Endothelial cell of umbilical vein (primary cell): Measurements from ENCODE around the gene MLLT6. TPM values are rescaled to one million over a fixed set of nuclear protein-coding genes. Genes with fewer than 3 reads are reported as not detected.

ENCODE experiments used
- Bru-seq: library from RNA; stranded (reverse); fragments of 400-500 nt; gene quantifications from one replicate; lab custom pipeline; 2021; lab: Mats Ljungman, UMichigan
- BruChase-seq, 2 experiments: library from RNA; stranded (reverse); fragments of 400-500 nt; gene quantifications; one replicate each; lab custom pipeline; 2021; lab: Mats Ljungman, UMichigan
- BruUV-seq: library from RNA; stranded (reverse); fragments of 400-500 nt; replicated peaks from 2 replicates; lab custom pipeline; 2021; lab: Mats Ljungman, UMichigan
- CTCF ChIA-PET: fragments of 300-600, 350-600 bp; sonication (Branson Sonifier 250); formaldehyde crosslinking; loops from one replicate; lab custom pipeline; 2021; ENCODE audit warnings: antibody characterized with exemption, inconsistent platforms; lab: Charles Lee
- POLR2A ChIA-PET: fragments of 300-600, 350-600 bp; sonication (Branson Sonifier 250); formaldehyde crosslinking; loops from one replicate; lab custom pipeline; 2021; ENCODE audit warnings: antibody characterized with exemption, inconsistent platforms; lab: Charles Lee
- DNase-seq: peaks from one replicate; pipeline ENCODE4 v3.0.0-alpha.2; 2011; ENCODE audit warnings: low read depth, low spot score
- FAIRE-seq: peaks from 2 replicates; lab custom pipeline; 2011; peaks lifted over from hg19 to GRCh38; lab: Jason Lieb, UNC
- H2AFZ ChIP-seq: 2 replicates; pipeline ENCODE4 v1.6.0; 2012; ENCODE audit warnings: low read depth, low read length, control low read depth, inconsistent platforms
- H3K27ac ChIP-seq: 2 replicates; pipeline ENCODE4 v1.5.1; 2011; ENCODE audit warnings: low read depth, mild to moderate bottlenecking, control low read depth, low read length, moderate library complexity; ENCODE audit not compliant: insufficient read depth
- H3K27me3 ChIP-seq, 2 experiments: 2 replicates each; pipeline versions ENCODE4 v1.6.0 to v1.6.1; 2011; ENCODE audit warnings: low read length in 2 of 2, mixed read lengths in 1 of 2; ENCODE audit not compliant: control insufficient read depth in 2 of 2, insufficient read depth in 2 of 2
- H3K36me3 ChIP-seq, 2 experiments: 2 replicates in 1 of 2; 3 replicates in 1 of 2; pipeline ENCODE4 v1.5.1; 2011; ENCODE audit warnings: low read length in 2 of 2, mild to moderate bottlenecking in 1 of 2, moderate library complexity in 1 of 2; ENCODE audit not compliant: control insufficient read depth in 2 of 2, insufficient read depth in 2 of 2; ENCODE audit errors: extremely low read depth in 1 of 2
- H3K4me1 ChIP-seq: 3 replicates; pipeline ENCODE4 v1.5.1; 2011; ENCODE audit warnings: mild to moderate bottlenecking, low read length; ENCODE audit not compliant: control insufficient read depth, insufficient read depth; ENCODE audit errors: extremely low read depth
- H3K4me2 ChIP-seq: 2 replicates; pipeline ENCODE4 v1.6.1; 2011; ENCODE audit warnings: low read length, control low read depth, mixed read lengths; ENCODE audit not compliant: insufficient read depth
- H3K4me3 ChIP-seq, 3 experiments: fragments of 200-600 bp in 1 of 3; sonication (generic), shearing (Covaris generic) in 1 of 3; replicated peaks in 1 of 3; 2 replicates each; pipeline ENCODE4 v1.5.1; 2011 to 2016; ENCODE audit warnings: control low read depth in 3 of 3, low read length in 3 of 3, mild to moderate bottlenecking in 2 of 3, inconsistent platforms in 1 of 3, low read depth in 1 of 3, moderate library complexity in 1 of 3; ENCODE audit not compliant: insufficient read depth in 1 of 3
- H3K79me2 ChIP-seq: 2 replicates; pipeline ENCODE4 v1.6.0; 2012; ENCODE audit warnings: low read length, inconsistent platforms; ENCODE audit not compliant: control insufficient read depth, insufficient read depth
- H3K9ac ChIP-seq: replicated peaks from 2 replicates; pipeline ENCODE3; 2011; ENCODE audit warnings: low read length, control low read depth; ENCODE audit not compliant: insufficient read depth; ENCODE audit errors: extremely low read depth
- H3K9me1 ChIP-seq: replicated peaks from 3 replicates; pipeline ENCODE4 v1.6.0; 2011; ENCODE audit warnings: mild to moderate bottlenecking, low read length; ENCODE audit not compliant: control insufficient read depth, insufficient read depth; ENCODE audit errors: extremely low read depth
- H3K9me3 ChIP-seq: replicated peaks from 2 replicates; pipeline ENCODE4 v1.5.1; 2012; ENCODE audit warnings: low read length, inconsistent platforms; ENCODE audit not compliant: control insufficient read depth, insufficient read depth
- H4K20me1 ChIP-seq: replicated peaks from 2 replicates; pipeline ENCODE3; 2011; ENCODE audit warnings: mild to moderate bottlenecking, low read length; ENCODE audit not compliant: control insufficient read depth, insufficient read depth; ENCODE audit errors: extremely low read depth
- CTCF ChIP-seq, 2 donors: IDR thresholded peaks; 1 replicate in 1 of 2; 2 replicates in 1 of 2; pipeline ENCODE4 v1.5.1; 2011; ENCODE audit warnings: low read length in 2 of 2, mild to moderate bottlenecking in 2 of 2, moderate library complexity in 2 of 2, control low read depth in 1 of 2, inconsistent platforms in 1 of 2, low read depth in 1 of 2; ENCODE audit not compliant: insufficient read depth in 1 of 2; ENCODE audit errors: extremely low read depth in 1 of 2
- EZH2 ChIP-seq: IDR thresholded peaks from 2 replicates; pipeline ENCODE4 v1.6.1; 2012; ENCODE audit warnings: borderline replicate concordance, low read depth, mild to moderate bottlenecking, moderate library complexity, low read length, inconsistent platforms; ENCODE audit not compliant: severe bottlenecking
- FOS ChIP-seq: IDR thresholded peaks from 2 replicates; pipeline ENCODE4 v1.6.1; 2011; ENCODE audit warnings: mild to moderate bottlenecking, low read length, moderate library complexity, borderline replicate concordance; ENCODE audit not compliant: insufficient read depth
- GATA2 ChIP-seq: IDR thresholded peaks from 2 replicates; pipeline ENCODE4 v1.7.0; 2011; ENCODE audit warnings: low read depth, mild to moderate bottlenecking, moderate library complexity, mixed read lengths, low read length; ENCODE audit not compliant: insufficient read length, insufficient read depth
- JUN ChIP-seq: IDR thresholded peaks from 2 replicates; pipeline ENCODE4 v1.6.1; 2011; ENCODE audit warnings: borderline replicate concordance, low read depth; ENCODE audit not compliant: insufficient read length, insufficient read depth
- MAX ChIP-seq: IDR thresholded peaks from 2 replicates; pipeline ENCODE4 v1.6.1; 2011; ENCODE audit not compliant: insufficient read depth, insufficient read length
- MYC ChIP-seq: IDR thresholded peaks from one replicate; pipeline ENCODE4 v1.6.1; 2011; ENCODE audit warnings: mild to moderate bottlenecking, low read depth, low read length
- POLR2A ChIP-seq: IDR thresholded peaks from 2 replicates; pipeline ENCODE4 v1.6.1; 2012; ENCODE audit warnings: low read depth, mild to moderate bottlenecking, control low read depth, low read length
- POLR2AphosphoS5 ChIP-seq: IDR thresholded peaks from 2 replicates; pipeline ENCODE4 v1.6.1; 2012; ENCODE audit warnings: low read depth, mild to moderate bottlenecking, control low read depth, low read length, moderate library complexity; ENCODE audit not compliant: insufficient read depth
- dilution Hi-C: fragments of 300-500 bp; cut with MboI; formaldehyde crosslinking; loops from one replicate; pipeline ENCODE4 v1.15.0; 2019; ENCODE audit warnings: low sequenced_read_pairs; ENCODE audit not compliant: extremely low pct_ligation_motif_present
- intact Hi-C: fragments of 100-400 bp; cut with micrococcal nuclease; formaldehyde crosslinking; loops from one replicate; pipeline ENCODE4 v1.10.0; 2022
- long read RNA-seq: library from polyadenylated mRNA; stranded (forward); transcript quantifications from one replicate; pipeline ENCODE4 v2.0.0, GENCODE V29; 2021
- polyA minus RNA-seq, 3 experiments: library from RNA; depleted of rRNA, polyadenylated mRNA; stranded (reverse); fragments of >200 nt; gene quantifications; 1 replicate in 1 of 3; 2 replicates in 2 of 3; pipeline ENCODE4 v1.2.3, GENCODE V29; 2011
- polyA plus RNA-seq, 4 experiments: library from polyadenylated mRNA; depleted of rRNA in 3 of 4; stranded (reverse) in 3 of 4; unstranded in 1 of 4; fragments of >200 nt; gene quantifications; 2 replicates each; pipeline versions ENCODE4 v1.2.1 to v1.2.3, GENCODE V29; 2011 to 2012; ENCODE audit warnings: missing spikeins in 1 of 4
- total RNA-seq: library from RNA; stranded (reverse); gene quantifications from 2 replicates; pipeline ENCODE4 v1.2.3, GENCODE V29; 2021

The MLLT6 gene
- total RNA-seq, result 85.4 and 86.6 TPM in 2 replicates
- 32.1 and 35.7 TPM in 2 replicates for polyA plus RNA-seq
- polyA plus RNA-seq (2011; cell fraction: cytosol; rRNA removed), result 21.1 and 29.6 TPM in 2 replicates
- polyA plus RNA-seq (2011; cell fraction: nucleus; rRNA removed), result 144 and 172 TPM in 2 replicates
- polyA plus RNA-seq (2012), result 37.7 and 42.7 TPM in 2 replicates
- polyA minus RNA-seq, result 68.1 and 78.3 TPM in 2 replicates
- 34.7 TPM for polyA minus RNA-seq (2011; cell fraction: cytosol; rRNA and poly(A)+ RNA removed)
- 72.9 and 91.4 TPM in 2 replicates for polyA minus RNA-seq (2011; cell fraction: nucleus; rRNA and poly(A)+ RNA removed)
- percentile 59 among the genes with signal in this experiment for Bru-seq, nascent RNA
- percentile 90 among the genes with signal in this experiment for BruChase-seq, experiment 1, labeled RNA remaining after a 6-hour chase
- BruChase-seq, experiment 2, labeled RNA remaining after a 2-hour chase, result percentile 80 among the genes with signal in this experiment
- long read RNA-seq, transcript MLLT6-205 (1 exons, 2,937 nt), result major isoform, 6 of 28 reads
- long read RNA-seq, partial matches to known transcripts, result 5 of 28 reads
- long read RNA-seq, other reads (novel, unspliced or antisense), result 17 of 28 reads

GRCh38 chr17:38704606-38705522 lies at the start of gene MLLT6:
Gene MLLT6 (plus strand): TSS chr17:38705273. CDS start chr17:38705633, 360 bp downstream.
- Histone ChIP-seq H3K79me2 (peaks cover 16% of the 10 kb centered on the region), H3K9ac (peak within 1 kb of the TSS; percentile 78), H2AFZ (peak within 1 kb of the TSS; percentile 26), H3K9me1 (no peaks in the 10 kb centered on the region), H3K27ac (peak within 1 kb of the TSS; percentile 38), H3K9me3 (no peaks in the 10 kb centered on the region), H3K4me1 (peaks cover 40% of the 10 kb centered on the region), H4K20me1 (no peaks in the 10 kb centered on the region), H3K4me3 (peak within 1 kb of the TSS; percentile 51 to 87 (median 81)), H3K27me3 (no peaks in the 10 kb centered on the region), H3K4me2 (peak within 1 kb of the TSS; percentile 75), H3K36me3 (peaks cover 0 to 11% of the 10 kb centered on the region in 2 experiments)
- no peak for FAIRE-seq
- ChIA-PET CTCF (interaction anchor here (0.9 to 3.8 kb wide), 11 partner anchors 8 to 164 kb away, joined by 3 to 39 read pairs (median 4); no protein-coding TSS in a partner anchor), POLR2A (interaction anchor here (0.7 to 1.5 kb wide), 2 partner anchors 17 to 30 kb away, joined by 3 to 5 read pairs; no protein-coding TSS in a partner anchor)
- TF ChIP-seq CTCF (IDR thresholded peaks at IDR 0.05; ENCODE audit: extremely low read depth in 1 of 2, insufficient read depth in 1 of 2, low read depth in 1 of 2, low read length in 2 of 2) (no peak), EZH2 (no peak), POLR2AphosphoS5 (no peak), MAX (no peak), FOS (no peak), JUN (no peak), MYC (no peak), POLR2A (no peak), GATA2 (no peak)
- DNase-seq, result peak; percentile 65
- dilution Hi-C loops, result no loop called here
- intact Hi-C loops, result loop anchor here (5.0 kb wide), 1 partner anchor 162 kb away; no protein-coding TSS in a partner anchor
- BruUV-seq, result TSS peak; percentile 16
